IMR-90 (cell line): ENCODE measurements around the gene RNF111. TPM values are rescaled to one million over a fixed set of nuclear protein-coding genes. Genes with fewer than 3 reads are reported as not detected.
"Not testable (repeated sequence)": the region's sequence is repeated elsewhere in the genome, so short reads cannot be mapped to it uniquely, and the experiment has no call there.

Source experiments
- ATAC-seq: fragments of 200-7000 bp; cut with Tn5 transposase; 2 replicates; pipeline ENCODE4 v1.9.1; 2020; ENCODE audit warnings: low read depth, mild to moderate bottlenecking, moderate library complexity
- BruUV-seq: library from RNA; stranded (reverse); fragments of 400-500 nt; replicated peaks from 2 replicates; lab custom pipeline; 2021; lab: Mats Ljungman, UMichigan
- CTCF ChIA-PET: fragments of 300-600 bp; formaldehyde crosslinking; extraction: SDS; loops from one replicate; lab custom pipeline; 2021; ENCODE audit warnings: antibody characterized with exemption; lab: Yijun Ruan, JAX
- POLR2A ChIA-PET: fragments of 300-600 bp; sonication (Branson Sonifier 250); formaldehyde crosslinking; loops from one replicate; lab custom pipeline; 2022; ENCODE audit warnings: antibody characterized with exemption; ENCODE audit not compliant: unreplicated experiment; lab: Charles Lee
- DNase-seq: peaks from one replicate; pipeline ENCODE4 v3.0.0; 2013
- H2AFZ ChIP-seq: replicated peaks from 2 replicates; pipeline ENCODE3; 2013; ENCODE audit warnings: low read length, mild to moderate bottlenecking; ENCODE audit not compliant: poor library complexity
- H2AK5ac ChIP-seq: 2 replicates; pipeline ENCODE4 v1.6.1; 2013; ENCODE audit warnings: low read depth, low read length, inconsistent platforms
- H2AK9ac ChIP-seq: replicated peaks from 2 replicates; pipeline ENCODE3; 2013; ENCODE audit warnings: mild to moderate bottlenecking, low read depth, low read length, moderate library complexity; ENCODE audit not compliant: poor library complexity
- H2BK120ac ChIP-seq: 2 replicates; pipeline ENCODE4 v1.6.1; 2013; ENCODE audit warnings: low read depth, low read length, inconsistent platforms
- H2BK15ac ChIP-seq: 3 replicates; pipeline ENCODE4 v1.6.1; 2013; ENCODE audit warnings: low read depth, low read length, inconsistent platforms
- H2BK20ac ChIP-seq: 2 replicates; pipeline ENCODE4 v1.6.1; 2013; ENCODE audit warnings: low read depth, mild to moderate bottlenecking, inconsistent platforms, low read length, moderate library complexity
- H2BK5ac ChIP-seq: 2 replicates; pipeline ENCODE4 v1.6.1; 2013; ENCODE audit warnings: mild to moderate bottlenecking, low read depth, low read length, inconsistent platforms; ENCODE audit not compliant: poor library complexity, severe bottlenecking
- H3K14ac ChIP-seq: replicated peaks from 2 replicates; pipeline ENCODE4 v1.6.1; 2013; ENCODE audit warnings: low read depth, low read length, inconsistent platforms
- H3K18ac ChIP-seq: 2 replicates; pipeline ENCODE4 v1.6.1; 2013; ENCODE audit warnings: low read depth, low read length, control low read depth
- H3K23ac ChIP-seq: 2 replicates; pipeline ENCODE4 v1.6.1; 2013; ENCODE audit warnings: low read depth, low read length, inconsistent platforms
- H3K27ac ChIP-seq: 2 replicates; pipeline ENCODE4 v1.5.1; 2013; ENCODE audit warnings: mild to moderate bottlenecking, control low read depth, low read length; ENCODE audit not compliant: insufficient read depth
- H3K27me3 ChIP-seq: 2 replicates; pipeline ENCODE4 v1.6.1; 2013; ENCODE audit warnings: low read length; ENCODE audit not compliant: control insufficient read depth, insufficient read depth
- H3K36me3 ChIP-seq: 2 replicates; pipeline ENCODE4 v1.6.1; 2013; ENCODE audit warnings: low read length, mixed read lengths; ENCODE audit not compliant: control insufficient read depth, insufficient read depth
- H3K4ac ChIP-seq: 2 replicates; pipeline ENCODE4 v1.6.1; 2013; ENCODE audit warnings: low read depth, low read length, inconsistent platforms
- H3K4me1 ChIP-seq: 2 replicates; pipeline ENCODE4 v1.6.1; 2013; ENCODE audit warnings: low read length, mixed read lengths; ENCODE audit not compliant: control insufficient read depth, insufficient read depth
- H3K4me2 ChIP-seq: 2 replicates; pipeline ENCODE4 v1.6.1; 2013; ENCODE audit warnings: low read depth, mild to moderate bottlenecking, control low read depth, low read length, moderate library complexity
- H3K4me3 ChIP-seq: 2 replicates; pipeline ENCODE4 v1.5.1; 2013; ENCODE audit warnings: low read depth, mild to moderate bottlenecking, control low read depth, low read length, moderate library complexity; ENCODE audit not compliant: insufficient read depth
- H3K56ac ChIP-seq: 2 replicates; pipeline ENCODE4 v1.6.1; 2013; ENCODE audit warnings: low read length, inconsistent platforms; ENCODE audit not compliant: insufficient read depth; ENCODE audit errors: extremely low read depth
- H3K79me1 ChIP-seq, 2 experiments: 2 replicates each; pipeline ENCODE4 v1.6.1; 2013; ENCODE audit warnings: low read length in 2 of 2, inconsistent platforms in 1 of 2, low read depth in 1 of 2
- H3K9ac ChIP-seq: 2 replicates; pipeline ENCODE4 v1.6.1; 2013; ENCODE audit warnings: low read depth, low read length, control low read depth
- H3K9me1 ChIP-seq: 2 replicates; pipeline ENCODE4 v1.6.1; 2013; ENCODE audit warnings: low read length, inconsistent platforms; ENCODE audit not compliant: insufficient read depth
- H3K9me3 ChIP-seq: 2 replicates; pipeline ENCODE4 v1.6.1; 2013; ENCODE audit warnings: low read length; ENCODE audit not compliant: control insufficient read depth, insufficient read depth
- H4K20me1 ChIP-seq: 2 replicates; pipeline ENCODE4 v1.6.1; 2013; ENCODE audit warnings: low read length, inconsistent platforms; ENCODE audit not compliant: insufficient read depth
- H4K5ac ChIP-seq: 2 replicates; pipeline ENCODE4 v1.6.1; 2013; ENCODE audit warnings: mild to moderate bottlenecking, low read depth, low read length, control low read depth
- H4K8ac ChIP-seq, 2 experiments: 2 replicates each; pipeline ENCODE4 v1.6.1; 2013; ENCODE audit warnings: low read depth in 2 of 2, low read length in 2 of 2, control low read depth in 1 of 2, inconsistent platforms in 1 of 2
- H4K91ac ChIP-seq: 2 replicates; pipeline ENCODE4 v1.6.1; 2013; ENCODE audit warnings: low read depth, low read length, inconsistent platforms; ENCODE audit not compliant: insufficient read depth
- WGBS, 2 experiments: methylation state at CpG; one replicate each; pipeline versions ENCODE4 v1.1.5 to v1.1.7; 2013; ENCODE audit warnings: missing lambda C conversion rate in 2 of 2; ENCODE audit not compliant: insufficient read length in 1 of 2; ENCODE audit errors: extremely low coverage in 2 of 2; 5-methylcytosine and 5-hydroxymethylcytosine counted together
- dilution Hi-C: fragments of 300-500 bp; cut with HindIII; formaldehyde crosslinking; loops from one replicate; pipeline ENCODE4 v1.14.3; 2018; ENCODE audit warnings: low sequenced_read_pairs; ENCODE audit not compliant: unreplicated experiment
- in situ Hi-C: fragments of 300-500 bp; cut with MboI; formaldehyde crosslinking; loops from 3 replicates; pipeline ENCODE4 v1.14.3; 2019; ENCODE audit warnings: low sequenced_read_pairs, inconsistent platforms, mixed read lengths
- intact Hi-C: fragments of 100-400 bp; cut with micrococcal nuclease; formaldehyde crosslinking; loops from 2 replicates; pipeline ENCODE4 v1.10.0; 2022
- polyA plus RNA-seq, 3 experiments: library from polyadenylated mRNA; depleted of rRNA; stranded (reverse); fragments of >200 nt; gene quantifications; 2 replicates each; pipeline ENCODE4 v1.2.3, GENCODE V29; 2012; ENCODE audit warnings: low replicate concordance in 1 of 3
- total RNA-seq: library from RNA; depleted of rRNA; stranded (reverse); fragments of >200 nt; gene quantifications from 2 replicates; pipeline ENCODE4 v1.2.3, GENCODE V29; 2012

RNF111 gene
- total and polyA plus RNA-seq, 2 of the 4 experiments (the other 2 are of a cell fraction) = 13.5 to 20.1 TPM

- H2AK9ac ChIP-seq, H2AK5ac ChIP-seq, H3K4ac ChIP-seq, H3K36me3 ChIP-seq, H2AFZ ChIP-seq, H2BK20ac ChIP-seq, BruUV-seq, H3K9me3 ChIP-seq, H3K14ac ChIP-seq, ATAC-seq, H2BK5ac ChIP-seq, in situ Hi-C loops, H3K9ac ChIP-seq, dilution Hi-C loops, H3K27me3 ChIP-seq, DNase-seq, H4K8ac ChIP-seq, POLR2A ChIA-PET, H3K4me2 ChIP-seq, H3K18ac ChIP-seq, H4K91ac ChIP-seq, H3K27ac ChIP-seq, H3K23ac ChIP-seq, H3K4me3 ChIP-seq, H3K9me1 ChIP-seq, H2BK120ac ChIP-seq, H3K56ac ChIP-seq, H3K4me1 ChIP-seq, H4K5ac ChIP-seq, H2BK15ac ChIP-seq: not testable (repeated sequence)
- Histone ChIP-seq H4K20me1 (peaks cover 61% of the 10 kb centered on the region), H3K79me1 (peaks cover 28 to 69% of the 10 kb centered on the region in 2 experiments)
- intact Hi-C loops = loop anchor here (5.0 kb wide), 1 partner anchor 42 kb away; no protein-coding TSS in a partner anchor
- CTCF ChIA-PET = interaction anchor here (0.6 to 1.0 kb wide), 2 partner anchors 9 to 90 kb away, joined by 3 read pairs; no protein-coding TSS in a partner anchor
- WGBS, 2 experiments = 96% methylated on average over 8 of the region's 10 CpGs; no CpG with 5 or more reads in 1 of the 2 experiments
These were observed 12.8 kb downstream of the RNF111 start for GRCh38 chr15:59000251-59000650.
